ENCODE data around the gene TSC2. TPM values are rescaled to one million over a fixed set of nuclear protein-coding genes. Genes with fewer than 3 reads are reported as not detected.
"Not testable (repeated sequence)": the region's sequence is repeated elsewhere in the genome, so short reads cannot be mapped to it uniquely, and the experiment has no call there.

The TSC2 gene
- total RNA-seq, 1 donor from 2014 or later = 96.4 TPM

GRCh38 chr16:2005646-2006045, 42.1 kb upstream of the TSC2 start:
- intact Hi-C loops (cut with micrococcal nuclease) = no loop called here
- Mint-ChIP-seq H3K27ac (no peak overlapping the region), H3K4me1 (ENCODE audit: low read depth) (peaks cover 26% of the 10 kb centered on the region), H3K36me3 (ENCODE audit: low read depth) (peaks cover 21% of the 10 kb centered on the region), H3K27me3 (ENCODE audit: insufficient read depth) (no peaks in the 10 kb centered on the region), H3K4me3 (peak overlapping the region; percentile 68), H3K9me3 (no peaks in the 10 kb centered on the region)
- DNase-seq (ENCODE audit: low spot score) = no peak

GRCh38 chr16:2006317-2006716, 41.5 kb upstream of the TSC2 start:
- Mint-ChIP-seq H3K4me3 (no peak overlapping the region), H3K27me3 (ENCODE audit: insufficient read depth) (no peaks in the 10 kb centered on the region)
- intact Hi-C loops (cut with micrococcal nuclease) = no loop called here

GRCh38 chr16:2007081-2007836, 40.5 kb upstream of the TSC2 start:
- H3K27ac Mint-ChIP-seq = peak overlapping the region; percentile 80
- no peaks in the 10 kb centered on the region for H3K9me3 Mint-ChIP-seq
- H3K36me3 Mint-ChIP-seq (ENCODE audit: low read depth) = peaks cover 17% of the 10 kb centered on the region

More at GRCh38 chr16:2006317-2006716, 41.5 kb upstream of the TSC2 start:
- Mint-ChIP-seq H3K9me3 (no peaks in the 10 kb centered on the region), H3K4me1 (ENCODE audit: low read depth) (peaks cover 26% of the 10 kb centered on the region), H3K27ac (peak overlapping the region; percentile 44), H3K36me3 (ENCODE audit: low read depth) (peaks cover 18% of the 10 kb centered on the region)
- no peak for DNase-seq (ENCODE audit: low spot score)

GRCh38 chr16:2008009-2008526, 39.7 kb upstream of the TSC2 start:
- Mint-ChIP-seq H3K9me3 (no peaks in the 10 kb centered on the region), H3K27ac (peak overlapping the region; percentile 86), H3K36me3 (ENCODE audit: low read depth) (peaks cover 14% of the 10 kb centered on the region), H3K4me3 (peak overlapping the region; percentile 91), H3K27me3 (ENCODE audit: insufficient read depth) (no peaks in the 10 kb centered on the region), H3K4me1 (ENCODE audit: low read depth) (peaks cover 26% of the 10 kb centered on the region)
- intact Hi-C loops (cut with micrococcal nuclease) = no loop called here
- DNase-seq (ENCODE audit: low spot score) = no peak

More at GRCh38 chr16:2007081-2007836, 40.5 kb upstream of the TSC2 start:
- peaks cover 26% of the 10 kb centered on the region for H3K4me1 Mint-ChIP-seq (ENCODE audit: low read depth)
- DNase-seq (ENCODE audit: low spot score) = no peak
- H3K27me3 Mint-ChIP-seq (ENCODE audit: insufficient read depth) = no peaks in the 10 kb centered on the region
- H3K4me3 Mint-ChIP-seq = peak overlapping the region; percentile 91
- intact Hi-C loops (cut with micrococcal nuclease) = no loop called here

- peak overlapping the region; percentile 91 for H3K4me3 Mint-ChIP-seq
- peak overlapping the region; percentile 86 for H3K27ac Mint-ChIP-seq
- intact Hi-C loops (cut with micrococcal nuclease) = loop anchor here (1.0 kb wide), 3 partner anchors 15 to 39 kb away; partner anchors contain the start of genes NTHL1 and TSC2
- H3K27me3 Mint-ChIP-seq (ENCODE audit: insufficient read depth) = no peaks in the 10 kb centered on the region
- peaks cover 26% of the 10 kb centered on the region for H3K4me1 Mint-ChIP-seq (ENCODE audit: low read depth)
- no peak for DNase-seq (ENCODE audit: low spot score)
- no peaks in the 10 kb centered on the region for H3K9me3 Mint-ChIP-seq
- peaks cover 14% of the 10 kb centered on the region for H3K36me3 Mint-ChIP-seq (ENCODE audit: low read depth)
These were observed 39.1 kb upstream of the TSC2 start for GRCh38 chr16:2008631-2009163.

GRCh38 chr16:2009164-2009711, 38.5 kb upstream of the TSC2 start:
- Mint-ChIP-seq H3K4me3 (peak overlapping the region; percentile 91), H3K27ac (peak overlapping the region; percentile 86), H3K36me3 (ENCODE audit: low read depth) (peaks cover 14% of the 10 kb centered on the region), H3K4me1 (ENCODE audit: low read depth) (peaks cover 26% of the 10 kb centered on the region), H3K9me3 (no peaks in the 10 kb centered on the region), H3K27me3 (ENCODE audit: insufficient read depth) (no peaks in the 10 kb centered on the region)
- DNase-seq (ENCODE audit: low spot score) = no peak
- intact Hi-C loops (cut with micrococcal nuclease) = loop anchor here (1.0 kb wide), 3 partner anchors 14 to 38 kb away; partner anchors contain the start of genes NTHL1 and TSC2

GRCh38 chr16:2009791-2010510, 37.8 kb upstream of the TSC2 start, which contains the start of gene ZNF598:
ZNF598 (minus strand) TSS chr16:2009821.
- Mint-ChIP-seq H3K4me3 (peak within 1 kb of the TSS; percentile 92), H3K9me3 (no peaks in the 10 kb centered on the region), H3K27ac (peak within 1 kb of the TSS; percentile 87), H3K27me3 (ENCODE audit: insufficient read depth) (no peaks in the 10 kb centered on the region), H3K36me3 (ENCODE audit: low read depth) (peaks cover 14% of the 10 kb centered on the region), H3K4me1 (ENCODE audit: low read depth) (peaks cover 26% of the 10 kb centered on the region)
- intact Hi-C loops (cut with micrococcal nuclease) = loop anchor here (1.0 kb wide), 3 partner anchors 13 to 37 kb away; partner anchors contain the start of genes NTHL1 and TSC2
- DNase-seq (ENCODE audit: low spot score) = peak; percentile 77

- intact Hi-C loops (cut with micrococcal nuclease); DNase-seq (ENCODE audit: low spot score): not testable (repeated sequence)
These were observed 36.1 kb upstream of the TSC2 start for GRCh38 chr16:2011726-2012125.

GRCh38 chr16:2013527-2013926, 34.3 kb upstream of the TSC2 start:
- Mint-ChIP-seq H3K4me3 (no peak overlapping the region), H3K9me3 (no peaks in the 10 kb centered on the region), H3K27me3 (ENCODE audit: insufficient read depth) (peaks cover 4% of the 10 kb centered on the region), H3K27ac (no peak overlapping the region), H3K4me1 (ENCODE audit: low read depth) (peaks cover 9% of the 10 kb centered on the region), H3K36me3 (ENCODE audit: low read depth) (peaks cover 6% of the 10 kb centered on the region)
- intact Hi-C loops (cut with micrococcal nuclease) = no loop called here
- DNase-seq (ENCODE audit: low spot score) = no peak

More at GRCh38 chr16:2011726-2012125, 36.1 kb upstream of the TSC2 start:
- Mint-ChIP-seq H3K36me3 (ENCODE audit: low read depth) (peaks cover 14% of the 10 kb centered on the region), H3K4me1 (ENCODE audit: low read depth) (peaks cover 22% of the 10 kb centered on the region)
- not testable (repeated sequence) for H3K4me3 Mint-ChIP-seq; H3K27me3 Mint-ChIP-seq (ENCODE audit: insufficient read depth); H3K9me3 Mint-ChIP-seq; H3K27ac Mint-ChIP-seq

- peaks cover 2% of the 10 kb centered on the region for H3K4me1 Mint-ChIP-seq (ENCODE audit: low read depth)
- no peak for DNase-seq (ENCODE audit: low spot score)
- H3K9me3 Mint-ChIP-seq = no peaks in the 10 kb centered on the region
- H3K27ac Mint-ChIP-seq = no peak overlapping the region
- H3K4me3 Mint-ChIP-seq = no peak overlapping the region
- H3K36me3 Mint-ChIP-seq (ENCODE audit: low read depth) = peaks cover under 1% of the 10 kb centered on the region
- H3K27me3 Mint-ChIP-seq (ENCODE audit: insufficient read depth) = peaks cover 12% of the 10 kb centered on the region
- intact Hi-C loops (cut with micrococcal nuclease) = no loop called here
These were observed 32.5 kb upstream of the TSC2 start for GRCh38 chr16:2015117-2015946.

- Mint-ChIP-seq H3K4me3 (no peak overlapping the region), H3K27me3 (ENCODE audit: insufficient read depth) (peaks cover 15% of the 10 kb centered on the region), H3K9me3 (no peaks in the 10 kb centered on the region), H3K27ac (no peak overlapping the region), H3K4me1 (ENCODE audit: low read depth) (peaks cover 4% of the 10 kb centered on the region), H3K36me3 (ENCODE audit: low read depth) (no peaks in the 10 kb centered on the region)
- intact Hi-C loops (cut with micrococcal nuclease) = no loop called here
- no peak for DNase-seq (ENCODE audit: low spot score)
These were observed 31.9 kb upstream of the TSC2 start for GRCh38 chr16:2015947-2016208.

GRCh38 chr16:2016407-2016922, 31.3 kb upstream of the TSC2 start:
- no peaks in the 10 kb centered on the region for H3K9me3 Mint-ChIP-seq
- peaks cover 4% of the 10 kb centered on the region for H3K4me1 Mint-ChIP-seq (ENCODE audit: low read depth)
- no peak for DNase-seq (ENCODE audit: low spot score)
- H3K4me3 Mint-ChIP-seq = no peak overlapping the region
- peaks cover 18% of the 10 kb centered on the region for H3K27me3 Mint-ChIP-seq (ENCODE audit: insufficient read depth)
- intact Hi-C loops (cut with micrococcal nuclease) = no loop called here
- no peaks in the 10 kb centered on the region for H3K36me3 Mint-ChIP-seq (ENCODE audit: low read depth)
- H3K27ac Mint-ChIP-seq = no peak overlapping the region

Measured in activated T-helper 1 cell treated with anti-CD3 and anti-CD28 coated beads, Interleukin-12 subunit alpha, Interleukin-12 subunit beta, Interleukin-2, Interleukin-4 antibody, amounts not matched to agents 30 ng/mL and 10 ng/mL and 1 ng/mL, durations not matched to agents 14 hours and 24 hours and 36 hours (primary cell).